ENCODE measurements around the gene SOX18. TPM values are rescaled to one million over a fixed set of nuclear protein-coding genes. Genes with fewer than 3 reads are reported as not detected.

Gene SOX18
- total and polyA plus RNA-seq, 2 of the 13 experiments (the other 11 are each of a cell fraction or from before 2014, with no cell fraction given): 1.6 to 1.9 TPM

DNA sequence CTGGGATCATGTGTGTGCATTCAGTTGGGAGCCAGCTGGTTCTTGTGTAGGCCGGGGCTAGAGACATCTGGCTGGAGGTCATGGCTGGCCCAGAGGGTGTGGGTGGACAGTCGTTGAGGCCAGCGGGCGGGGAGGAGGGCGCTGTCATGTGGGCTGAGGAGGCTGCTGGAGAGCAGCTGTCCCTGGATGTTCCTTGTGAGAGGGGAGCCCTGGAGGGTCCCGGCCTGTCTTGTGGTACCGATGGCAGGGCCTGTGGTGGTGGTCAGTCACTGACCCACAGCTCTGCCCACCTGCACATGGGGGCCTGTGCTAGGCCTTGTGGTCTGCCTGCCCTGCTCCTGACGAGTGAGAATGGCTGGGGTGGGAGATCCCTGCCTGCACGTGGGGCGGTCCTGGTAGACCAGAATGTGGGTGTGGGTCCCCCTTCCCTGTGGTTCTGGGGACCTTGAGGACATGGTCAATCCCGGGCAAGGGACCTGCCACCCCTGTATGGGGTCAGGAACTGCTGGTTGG, 15.4 kb downstream of the SOX18 start:
- FAIRE-seq: no peak
- Histone ChIP-seq H3K4me1 (ENCODE audit: insufficient read depth, low read length) (peaks cover 37% of the 10 kb centered on the region), H2AFZ (ENCODE audit: low read length) (no peak overlapping the region), H3K4me2 (ENCODE audit: low read depth, low read length) (no peak overlapping the region), H3K9me3 (ENCODE audit: low read length) (no peaks in the 10 kb centered on the region), H3K27me3 (ENCODE audit: control insufficient read depth in 1 of 2, insufficient read depth in 2 of 2, low read length in 2 of 2) (no peaks in the 10 kb centered on the region), H3K9ac (ENCODE audit: insufficient read depth, low read depth, low read length) (no peak overlapping the region), H3K4me3 (replicated peaks in 1 of 3; ENCODE audit: insufficient read depth in 1 of 3, low read depth in 2 of 3, low read length in 3 of 3) (no peak overlapping the region), H3K27ac (ENCODE audit: extremely low read length, insufficient read depth, low read length) (no peak overlapping the region), H3K79me2 (ENCODE audit: insufficient read depth, low read length) (peaks cover 18% of the 10 kb centered on the region), H4K20me1 (ENCODE audit: insufficient read depth, low read length) (no peaks in the 10 kb centered on the region), H3K36me3 (replicated peaks in 1 of 2; ENCODE audit: control insufficient read depth in 1 of 2, insufficient read depth in 2 of 2, low read length in 2 of 2) (peaks cover 33 to 45% of the 10 kb centered on the region in 2 experiments)
- in situ Hi-C loops (cut with HindIII; ENCODE audit: extremely low pct_ligation_motif_present, low pct_unique_long_range_greater_than_20kb) (no loop called here), intact Hi-C loops (cut with micrococcal nuclease; ENCODE audit: unreplicated experiment) (no loop called here)
- CTCF ChIA-PET (ENCODE audit: low intra/inter-chr PET ratio, low total read pairs): no interaction called here
- ATAC-seq: no peak
- BruUV-seq (replicated peaks): no TSS peak
- no peak for DNase-seq (ENCODE audit: low spot score)
- POLR2A ChIA-PET: interaction anchor here (0.9 to 2.3 kb wide), 3 partner anchors 10 to 28 kb away, joined by 3 to 19 read pairs (median 3); no protein-coding TSS in a partner anchor
- 84% methylated on average over 7 of the region's 11 CpGs for WGBS (ENCODE audit: low lambda C conversion rate)
- TF ChIP-seq DNMT1 (CRISPR knock-in tag; IDR thresholded peaks at IDR 0.05) (0 out of 2 replicates have a peak, but pooled peaks have one; percentile 26), ZNF768 (CRISPR knock-in tag; IDR thresholded peaks at IDR 0.05) (peak; percentile 28; the same call in 1 of the 2 replicates), PTBP1 (IDR thresholded peaks at IDR 0.05; ENCODE audit: low read depth, low read length, poor library complexity, severe bottlenecking) (peak; percentile 33), SALL2 (CRISPR knock-in tag; IDR thresholded peaks at IDR 0.05) (no peak), KLF13 (CRISPR knock-in tag; IDR thresholded peaks at IDR 0.05) (0 out of 2 replicates have a peak, but pooled peaks have one; percentile 27), RBM22 (optimal IDR thresholded peaks at IDR 0.05; ENCODE audit: low read length) (peak; percentile 59), AGO2 (optimal IDR thresholded peaks at IDR 0.05; ENCODE audit: low read depth, low read length) (peak; percentile 94), ZNF746 (CRISPR knock-in tag; IDR thresholded peaks at IDR 0.05) (no peak), ZNF225 (CRISPR knock-in tag; IDR thresholded peaks at IDR 0.05) (0 out of 2 replicates have a peak, but pooled peaks have one; percentile 33), ARNT (IDR thresholded peaks at IDR 0.05) (no peak)

Measured in HepG2 (cell line).